GM19395 (cell line): Measurements from ENCODE around the gene FAF1.

Experiments used
- ATAC-seq: cut with Tn5 transposase; IDR thresholded peaks from one replicate; pipeline ENCODE4 v1.9.1; 2021; ENCODE audit warnings: mild to moderate bottlenecking, moderate library complexity; ENCODE audit not compliant: unreplicated experiment

FAF1 gene

DNA sequence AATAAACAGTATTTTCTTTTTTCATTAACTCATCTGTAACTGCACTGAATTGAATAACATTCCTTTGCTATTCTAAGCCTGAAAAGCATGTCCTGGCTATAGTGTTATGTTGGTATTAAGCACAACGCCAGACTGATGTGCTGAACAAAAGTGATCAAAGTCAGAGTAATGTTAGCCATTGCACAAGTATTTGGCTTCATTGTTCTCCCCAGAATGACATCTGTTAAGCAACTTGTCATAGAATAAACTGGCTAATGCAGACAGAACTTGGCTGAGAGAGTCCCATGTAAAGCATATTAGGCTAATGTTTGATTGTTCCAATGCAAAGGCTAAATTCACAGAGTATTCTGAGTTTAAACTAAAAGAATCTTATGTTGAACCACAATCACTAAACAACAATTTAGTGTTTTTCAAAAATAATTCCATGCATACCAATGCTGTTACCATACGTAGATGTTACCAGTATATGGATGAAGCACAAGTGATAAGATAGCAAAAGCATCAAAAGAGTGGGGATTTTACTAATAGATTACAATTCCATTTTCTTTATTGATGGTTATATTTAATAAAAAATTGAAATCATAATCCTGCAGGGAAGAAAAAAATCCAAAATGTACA lies 301.5 kb downstream of the FAF1 start:
- ATAC-seq, result no peak

DNA sequence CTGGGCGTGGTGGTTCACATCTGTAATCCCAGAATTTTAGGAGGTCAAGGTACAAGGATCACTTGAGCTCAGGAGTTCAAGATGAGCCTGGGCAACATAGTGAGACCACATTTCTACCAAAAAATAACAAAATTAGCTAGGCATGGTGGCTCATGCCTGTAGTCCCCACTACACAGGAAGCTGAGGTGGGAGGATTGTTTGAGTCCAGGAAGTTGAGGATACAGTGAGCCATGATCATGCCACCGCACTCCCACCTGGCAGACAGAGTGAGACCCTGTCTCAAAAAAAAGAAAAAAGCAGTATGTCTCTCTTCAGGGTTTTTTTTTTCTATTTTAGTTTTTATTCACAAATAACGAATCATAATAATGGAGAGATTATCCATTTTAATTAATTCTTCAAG lies 303.1 kb downstream of the FAF1 start:
- no peak for ATAC-seq

DNA sequence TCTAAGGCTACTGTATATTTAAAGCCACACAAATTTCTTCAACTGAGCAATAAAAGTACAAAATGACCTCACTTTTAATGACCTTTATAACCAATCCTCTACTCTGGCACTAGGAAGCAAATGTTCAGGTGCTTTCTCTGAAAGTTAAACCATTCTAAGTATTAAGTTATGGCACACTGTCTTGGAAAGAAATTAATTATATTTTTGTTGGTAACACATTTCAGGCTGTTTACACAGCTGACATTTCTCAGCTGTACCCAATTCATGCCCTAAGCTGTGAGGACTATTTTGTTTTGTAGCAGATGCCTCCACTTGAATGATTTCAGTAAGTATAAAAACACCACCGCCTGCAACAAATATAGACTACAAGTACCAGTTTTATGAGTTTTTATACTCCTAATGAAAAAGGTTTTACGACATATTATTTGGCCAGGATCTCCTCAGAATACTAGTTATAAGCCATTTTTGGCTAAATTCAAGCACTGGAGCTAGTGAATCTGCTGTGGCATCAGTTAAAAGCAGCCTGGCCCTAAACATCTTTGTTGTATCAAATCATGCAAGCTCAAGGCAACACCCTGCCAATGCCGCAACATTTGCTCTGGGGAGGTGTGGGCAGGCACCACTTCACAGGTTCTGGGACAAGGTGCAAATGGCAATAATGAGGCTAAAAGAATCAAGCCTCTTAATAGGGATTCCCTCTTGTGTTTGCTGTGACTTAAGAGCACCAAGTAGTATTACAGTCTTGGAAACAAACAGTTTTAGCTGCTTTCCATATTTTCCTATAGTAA lies 308.4 kb downstream of the FAF1 start:
- no peak for ATAC-seq

DNA sequence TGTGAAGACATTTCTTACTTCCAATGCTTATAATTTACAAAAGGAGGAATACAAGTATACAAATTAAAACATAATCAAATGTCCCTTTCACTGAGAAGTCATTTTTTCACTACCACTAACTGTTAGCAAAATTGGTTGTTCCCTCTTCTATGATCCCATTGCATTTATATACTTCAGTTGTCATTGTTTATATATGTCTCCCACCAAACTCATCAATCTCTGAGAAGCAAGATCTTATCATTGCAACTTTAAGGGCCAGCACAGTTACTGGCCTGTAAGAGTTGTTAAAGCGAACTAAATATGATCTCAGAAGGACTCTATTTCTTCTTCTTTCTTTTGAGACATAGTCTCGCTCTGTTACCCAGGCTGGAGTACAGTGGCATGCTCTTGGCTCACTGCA lies 313.5 kb downstream of the FAF1 start:
- ATAC-seq, result no peak

DNA sequence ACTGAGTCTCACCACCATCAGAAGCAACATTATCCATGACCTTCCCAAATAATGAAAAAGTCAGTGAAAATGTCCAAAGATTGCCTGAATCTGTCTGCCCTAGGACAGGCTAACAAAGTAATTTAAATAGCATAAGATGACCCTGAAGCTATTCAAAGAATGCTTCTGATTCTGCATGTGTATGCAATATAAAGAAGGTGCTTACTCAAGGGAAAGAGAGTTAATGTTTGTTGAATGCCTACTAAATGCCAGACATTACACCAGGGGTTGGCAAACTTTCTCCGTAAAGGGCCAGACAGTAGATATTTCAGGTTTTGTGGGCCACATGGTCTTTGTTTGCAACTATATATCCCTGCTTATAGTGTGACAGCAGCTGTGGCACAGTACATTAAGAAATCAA lies 314.9 kb downstream of the FAF1 start:
- ATAC-seq, result no peak

DNA sequence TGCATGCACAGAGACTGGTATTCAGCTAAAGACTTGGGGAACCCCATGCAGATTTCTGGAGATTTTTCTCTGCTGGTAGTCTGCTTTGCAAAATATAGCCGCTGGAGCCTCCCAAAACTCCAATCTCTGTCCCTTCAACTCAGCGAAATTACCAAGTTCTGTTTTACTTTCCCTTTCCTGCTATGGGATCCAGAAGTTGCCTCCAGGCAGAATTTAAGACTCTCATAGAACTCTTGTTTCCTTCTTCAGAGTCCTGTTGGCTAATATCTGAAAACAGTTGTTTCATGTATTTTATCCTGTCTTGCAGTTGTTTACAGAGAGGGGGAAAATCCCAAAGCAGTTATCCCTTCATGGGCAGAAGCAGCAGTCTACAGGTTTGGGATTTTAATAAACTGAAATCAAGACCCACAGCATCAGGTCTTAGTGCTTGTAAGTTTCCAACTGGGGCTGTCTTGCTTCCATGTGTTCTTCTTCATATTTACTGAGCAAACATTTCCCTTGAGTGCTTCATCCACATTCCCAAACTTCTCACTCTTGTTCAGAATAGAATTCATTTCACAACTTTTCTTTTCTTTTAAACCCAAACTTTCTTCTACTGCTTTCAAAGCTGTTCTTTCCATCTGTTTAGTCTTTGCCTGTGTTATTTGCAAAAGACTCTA lies 315.5 kb downstream of the FAF1 start:
- ATAC-seq, result no peak

DNA sequence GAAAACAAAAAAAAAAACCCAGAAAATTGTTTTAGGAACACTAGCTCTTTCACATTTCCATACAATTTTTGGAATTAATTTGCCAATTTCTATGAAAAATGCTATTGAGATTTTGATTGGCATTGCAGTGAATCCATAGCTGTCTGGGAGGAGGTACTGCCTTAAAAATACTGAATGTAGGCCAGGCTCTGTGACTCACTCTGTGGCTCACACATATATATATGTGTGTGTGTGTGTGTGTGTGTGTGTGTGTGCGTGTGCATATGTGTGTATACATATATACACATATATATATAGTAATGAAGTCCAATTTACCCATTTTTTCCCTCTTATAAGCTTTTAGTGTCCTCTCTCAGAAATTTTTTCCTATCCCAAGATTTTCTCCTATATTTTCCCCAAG lies 322.6 kb downstream of the FAF1 start:
- no peak for ATAC-seq

DNA sequence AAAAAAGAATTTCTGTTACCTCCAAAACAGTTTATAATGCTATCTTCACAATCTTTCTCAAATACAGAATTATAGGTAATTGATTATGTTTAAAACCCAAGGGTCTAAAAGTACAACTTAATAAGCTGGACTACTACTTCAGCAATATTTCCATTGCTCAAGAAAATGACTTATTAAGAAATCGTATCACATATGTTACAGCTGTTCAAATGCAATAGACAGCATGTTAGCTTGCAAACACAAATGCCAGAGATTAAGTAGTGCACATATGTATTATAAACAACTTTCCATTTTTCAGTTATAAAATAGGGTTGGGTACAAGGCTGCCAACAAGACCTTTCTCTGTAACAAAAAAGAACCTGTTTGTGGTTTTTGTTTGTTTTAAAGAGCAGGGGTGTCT lies 325.8 kb downstream of the FAF1 start:
- ATAC-seq, result no peak

DNA sequence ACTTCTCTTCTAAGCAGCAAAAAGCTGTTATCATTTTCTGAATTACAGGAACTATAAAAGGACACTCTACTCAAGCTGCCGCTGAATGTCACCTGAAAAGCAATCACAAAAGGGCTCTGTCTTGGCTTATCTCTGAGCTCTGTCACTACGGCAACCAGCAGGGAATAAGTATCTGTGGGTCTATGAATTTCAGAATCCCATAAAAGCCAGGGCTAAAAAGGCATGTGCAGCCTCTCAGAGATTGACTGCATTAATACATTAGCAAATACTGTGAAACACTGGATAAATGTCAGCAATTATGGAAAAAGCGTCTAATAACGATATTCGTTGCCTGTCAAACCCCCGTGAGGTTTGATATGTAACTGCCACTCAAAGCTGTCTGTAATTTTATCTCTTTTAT lies 326.6 kb downstream of the FAF1 start:
- ATAC-seq, result no peak

DNA sequence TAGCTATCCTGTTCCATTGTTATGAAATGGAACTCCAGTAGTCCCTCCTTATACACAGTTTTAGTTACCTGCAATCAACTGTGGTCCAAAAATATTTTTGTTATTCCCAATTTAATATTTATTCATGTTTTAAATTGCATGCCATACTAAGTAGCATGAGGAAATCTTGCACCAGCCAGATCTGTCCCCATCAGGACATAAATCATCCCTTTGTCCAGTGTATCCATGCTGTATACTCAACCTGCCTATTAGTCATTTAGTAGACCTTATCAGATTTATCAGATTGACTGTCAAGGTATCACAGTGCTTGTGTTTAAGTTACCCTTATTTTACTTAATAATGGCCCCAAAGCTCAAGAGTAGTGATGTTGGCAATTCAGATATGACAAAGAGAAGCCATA lies 328.9 kb downstream of the FAF1 start:
- no peak for ATAC-seq

DNA sequence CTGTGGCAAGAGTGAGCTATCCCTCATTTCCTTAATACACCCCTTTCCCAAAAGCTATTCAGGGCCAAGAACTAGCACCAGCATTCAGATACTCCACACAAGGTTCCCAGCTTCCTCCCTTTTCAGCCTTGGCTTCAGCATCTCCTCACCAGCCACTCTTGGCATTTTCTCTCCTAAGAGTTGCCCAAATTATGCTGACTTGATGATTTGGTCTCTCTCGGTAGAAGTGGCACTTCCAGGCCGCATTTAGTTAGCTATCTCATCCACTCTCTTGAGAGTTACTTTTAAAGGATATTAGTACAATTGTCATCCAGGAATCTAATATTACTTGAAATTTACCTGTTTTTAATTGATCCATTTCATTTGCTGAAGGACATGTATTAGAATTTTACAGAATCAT lies 337.8 kb downstream of the FAF1 start:
- no peak for ATAC-seq

DNA sequence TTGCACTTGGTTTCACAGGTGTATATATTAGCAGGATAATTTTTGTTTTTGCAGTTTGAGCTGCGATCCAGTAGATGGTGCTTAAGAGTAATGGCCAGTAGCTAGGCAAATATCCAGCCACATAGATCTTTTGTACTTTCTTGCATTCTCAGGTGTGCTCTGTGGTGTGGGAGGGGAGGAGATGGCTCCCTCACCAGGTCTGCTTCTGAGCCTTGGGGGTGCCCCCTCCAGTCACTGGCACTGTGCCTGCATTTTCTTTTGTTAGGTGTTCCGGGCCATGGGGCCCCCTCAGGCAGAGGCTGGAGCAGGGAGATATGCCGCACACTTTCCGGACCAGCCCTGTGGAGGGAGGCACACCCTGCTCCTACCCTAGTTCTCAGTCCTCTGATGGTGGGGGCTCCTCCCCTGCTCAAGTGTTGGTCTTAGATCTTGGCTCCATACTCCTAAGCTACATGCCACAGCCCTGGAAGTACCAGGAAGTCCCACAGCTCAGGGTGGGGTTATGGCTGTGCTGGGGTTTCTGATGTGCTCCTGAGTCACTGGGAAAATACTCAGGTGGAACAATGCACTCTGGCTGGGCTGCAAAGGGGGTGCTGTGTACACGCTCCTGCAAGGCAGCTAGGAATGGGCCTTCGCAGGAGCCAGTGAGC lies 339.3 kb downstream of the FAF1 start:
- no peak for ATAC-seq

DNA sequence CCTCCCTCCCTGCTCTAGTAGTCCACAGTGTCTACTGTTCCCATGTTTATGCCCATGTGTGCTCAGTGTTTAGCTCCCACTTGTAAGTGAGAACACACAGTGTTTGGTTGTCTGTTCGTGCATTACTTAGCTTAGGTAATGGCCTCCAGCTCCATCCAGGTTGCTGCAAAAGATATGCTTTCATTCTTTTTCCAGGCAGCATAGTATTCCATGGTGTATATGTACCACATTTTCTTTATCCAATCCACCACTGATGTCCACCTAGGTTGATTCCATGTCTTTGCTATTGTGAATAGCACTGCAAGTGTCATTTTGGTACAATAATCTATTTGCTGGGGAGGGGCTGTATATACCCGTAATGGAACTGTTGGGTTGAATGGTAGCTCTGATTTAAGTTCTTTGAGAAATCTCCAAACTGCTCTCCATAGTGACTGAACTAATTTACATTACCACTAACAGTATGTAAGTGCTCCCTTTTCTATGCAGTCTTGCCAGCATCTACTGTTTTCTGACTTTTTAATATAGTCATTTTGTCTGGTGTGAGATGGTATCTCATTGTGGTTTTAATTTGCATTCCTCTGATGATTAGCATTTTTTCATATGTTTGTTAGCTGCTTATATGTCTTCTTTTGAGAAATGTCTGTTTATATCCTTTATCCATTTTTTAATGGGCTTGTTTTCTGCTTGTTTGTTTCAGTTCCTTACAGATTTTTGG lies 344.9 kb downstream of the FAF1 start:
- no peak for ATAC-seq

DNA sequence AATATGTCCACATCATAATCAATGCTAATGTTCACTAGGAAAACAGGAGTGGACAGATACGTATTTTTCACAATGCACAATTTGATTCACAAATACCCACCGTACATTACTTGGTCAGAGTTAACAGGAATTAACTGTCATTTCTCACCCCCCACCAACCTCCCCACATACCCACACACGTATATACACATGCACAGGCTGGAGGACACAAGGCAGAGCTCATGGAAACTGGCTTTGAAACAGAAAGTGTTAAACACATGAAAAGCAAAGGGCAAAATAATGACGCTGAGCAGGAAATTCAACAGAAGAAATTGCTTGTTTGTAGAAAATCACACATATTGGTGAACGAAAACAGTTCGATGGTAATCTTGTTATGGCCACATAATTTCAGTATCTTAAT lies 348.4 kb downstream of the FAF1 start:
- ATAC-seq, result no peak

DNA sequence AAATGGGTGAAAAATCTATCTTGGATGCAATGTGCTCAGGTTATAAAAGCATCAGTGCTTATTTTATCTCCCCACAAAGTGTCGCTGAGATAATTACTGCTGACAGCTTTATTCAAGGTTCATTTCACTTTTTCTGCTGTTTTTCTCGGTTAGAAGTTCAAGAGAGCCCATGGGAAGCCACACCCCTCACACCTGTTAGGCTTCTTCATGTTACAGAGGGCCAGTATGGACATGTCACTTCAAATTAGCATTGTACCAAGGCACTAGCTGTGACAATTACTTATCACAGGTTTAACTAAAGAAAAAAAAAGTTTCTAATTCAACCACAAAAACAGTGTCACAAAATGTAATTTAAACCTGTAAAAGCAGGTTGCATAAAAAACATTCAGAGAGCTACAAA lies 349.5 kb downstream of the FAF1 start:
- ATAC-seq, result peak; percentile 84

DNA sequence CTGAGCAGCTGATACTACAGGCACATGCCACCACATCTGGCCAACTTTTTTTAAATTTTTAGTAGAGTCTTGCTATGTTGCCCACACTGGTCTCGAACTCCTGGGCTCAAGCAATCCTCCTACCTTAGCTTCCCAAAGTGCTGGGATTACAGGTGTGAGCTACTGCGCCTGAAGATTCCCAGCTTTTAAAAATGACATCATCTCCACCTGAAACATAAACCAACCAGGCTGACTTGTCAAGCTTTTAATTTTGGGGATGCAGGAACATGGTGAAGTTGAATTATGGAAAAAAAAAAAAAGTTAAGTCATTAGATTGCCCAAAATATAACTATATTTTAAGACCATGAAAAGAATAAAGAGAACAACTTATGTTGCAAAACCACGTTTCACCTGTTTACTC lies 350.6 kb downstream of the FAF1 start:
- no peak for ATAC-seq

DNA sequence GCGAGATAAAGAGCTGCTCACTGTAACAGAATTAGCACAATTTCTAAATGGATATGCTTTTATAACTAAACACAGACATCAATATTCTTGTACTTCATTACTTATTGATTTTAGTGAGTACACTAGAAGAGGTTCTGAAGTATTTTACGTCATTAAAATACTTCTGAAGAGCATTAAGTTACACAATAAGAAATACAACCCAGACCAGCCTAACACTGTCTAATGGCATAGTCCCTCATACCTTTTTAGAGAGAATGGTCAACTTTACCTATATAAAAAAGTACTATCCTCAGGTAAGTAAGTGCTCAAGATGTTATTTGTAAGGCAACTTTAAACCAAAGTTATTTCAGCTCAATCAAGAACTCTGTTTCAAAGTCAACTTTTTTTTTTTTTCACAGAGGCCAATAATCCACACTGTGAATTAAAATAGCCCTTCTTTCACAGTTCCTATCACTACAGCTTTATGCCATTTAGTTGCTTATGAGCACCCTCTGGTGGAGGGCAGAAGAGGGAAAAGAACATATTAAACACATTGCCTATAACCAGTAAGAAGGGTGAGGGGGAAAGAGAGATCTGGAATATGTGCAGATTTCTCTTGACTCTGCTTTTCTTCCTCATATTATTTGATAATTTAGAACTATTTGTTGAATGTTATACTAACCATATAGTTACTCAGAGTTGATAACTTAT lies 354.7 kb downstream of the FAF1 start:
- ATAC-seq, result no peak

DNA sequence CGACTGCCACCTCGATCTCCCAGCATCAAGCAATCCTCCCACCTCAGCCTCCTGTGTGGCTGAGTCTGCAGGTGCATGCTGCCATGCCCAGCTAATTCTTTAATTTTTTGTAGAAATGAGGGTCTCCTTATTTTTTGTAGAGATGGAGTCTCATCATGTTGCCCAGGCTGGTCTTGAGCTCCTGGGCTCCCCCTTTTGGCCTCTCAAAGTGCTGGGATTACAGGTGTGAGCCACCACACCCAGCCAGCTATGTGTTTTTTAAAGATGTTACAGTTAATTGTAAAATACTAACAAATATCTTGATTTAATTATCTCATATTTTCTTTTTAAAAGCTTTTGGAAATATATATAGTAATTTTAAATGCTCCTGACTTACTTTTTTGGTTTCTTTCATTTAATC lies 355.5 kb downstream of the FAF1 start:
- ATAC-seq, result no peak

DNA sequence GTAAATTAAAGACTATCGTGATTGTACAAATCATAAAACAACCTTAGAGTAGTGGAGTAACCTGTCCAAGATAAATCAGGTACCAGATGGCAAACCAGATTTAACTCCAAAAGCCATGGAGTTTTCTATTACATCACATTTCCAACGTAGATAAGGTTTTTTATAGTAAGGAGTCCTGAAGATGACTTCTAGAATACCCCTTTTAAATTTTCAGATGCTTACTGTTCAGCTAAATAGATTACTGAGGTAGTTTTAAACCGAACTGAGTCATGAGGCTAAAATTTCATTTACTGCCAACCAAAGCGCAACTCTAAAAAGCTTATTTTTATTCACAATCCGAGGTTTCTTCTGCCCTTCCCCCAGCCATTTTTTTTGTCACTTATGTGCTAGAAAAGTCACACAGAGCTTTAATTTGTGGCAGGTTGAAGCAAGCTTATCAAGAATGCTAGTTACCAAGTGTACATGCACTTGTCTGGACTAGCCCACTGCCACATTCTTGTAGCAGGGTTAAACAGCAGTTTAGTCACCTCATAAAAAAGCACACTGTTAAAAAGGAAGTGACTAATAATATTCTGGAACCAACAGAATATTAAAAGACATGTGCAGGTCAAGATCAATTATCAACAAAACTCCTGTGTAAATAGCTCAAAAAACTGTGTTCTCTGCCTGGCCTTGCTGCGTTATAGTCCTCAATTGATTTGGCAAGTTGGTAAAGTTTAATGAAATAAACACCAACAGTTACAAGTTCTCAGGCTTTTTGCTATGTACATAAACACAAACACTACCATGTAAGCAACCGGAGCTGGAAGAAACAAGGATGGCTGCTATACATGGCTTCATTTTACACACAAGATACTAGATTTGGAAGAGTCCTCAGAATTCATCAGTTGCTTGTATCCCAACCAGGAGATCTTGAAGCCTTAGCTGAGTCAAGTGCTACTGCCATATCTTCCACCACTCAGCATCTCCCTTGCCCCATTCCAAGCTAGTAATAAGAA lies 356.5 kb downstream of the FAF1 start:
- no peak for ATAC-seq
